HuH-7.5 (cell line): ENCODE results near the gene CCND2.
A peak's percentile ranks its signal among the peaks of the same experiment; 100 is the strongest.

Experiments used
- DNase-seq: peaks from one replicate; pipeline ENCODE4 v3.0.0; 2011; ENCODE audit warnings: low spot score

Gene CCND2

GRCh38 chr12:4289998-4290790, 16.6 kb downstream of the CCND2 start:
- no peak for DNase-seq

GRCh38 chr12:4292341-4293073, 18.9 kb downstream of the CCND2 start:
- DNase-seq = no peak

- no peak for DNase-seq
Measured at GRCh38 chr12:4293299-4293965, 19.9 kb downstream of the CCND2 start.

DNA sequence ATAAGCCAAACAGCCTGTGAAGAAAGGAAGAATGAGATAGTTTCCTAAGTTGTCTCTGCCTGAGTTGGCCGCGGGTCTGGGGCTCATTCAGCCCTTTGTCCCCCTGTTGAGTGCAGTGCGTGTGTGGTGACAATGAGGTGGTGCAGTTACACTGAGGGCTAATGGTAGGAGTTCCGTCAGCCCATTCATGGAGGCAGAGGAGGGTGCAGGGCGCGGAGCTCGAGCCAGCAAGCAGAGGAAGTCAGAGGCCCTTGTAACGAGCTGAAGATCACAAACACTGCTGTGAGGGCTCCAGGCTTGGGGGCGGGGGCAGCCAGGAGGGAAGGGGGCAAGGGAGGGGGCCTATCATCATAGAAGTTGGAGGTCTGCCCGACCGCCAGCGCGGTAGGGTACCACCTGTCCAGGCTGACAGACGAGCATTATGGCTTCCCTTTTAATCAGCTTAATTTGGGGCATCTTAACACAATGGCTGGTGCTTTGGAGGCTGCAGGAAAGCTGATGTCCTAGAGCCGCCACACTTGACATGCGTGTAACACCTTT, 20.5 kb downstream of the CCND2 start:
- DNase-seq = no peak

DNA sequence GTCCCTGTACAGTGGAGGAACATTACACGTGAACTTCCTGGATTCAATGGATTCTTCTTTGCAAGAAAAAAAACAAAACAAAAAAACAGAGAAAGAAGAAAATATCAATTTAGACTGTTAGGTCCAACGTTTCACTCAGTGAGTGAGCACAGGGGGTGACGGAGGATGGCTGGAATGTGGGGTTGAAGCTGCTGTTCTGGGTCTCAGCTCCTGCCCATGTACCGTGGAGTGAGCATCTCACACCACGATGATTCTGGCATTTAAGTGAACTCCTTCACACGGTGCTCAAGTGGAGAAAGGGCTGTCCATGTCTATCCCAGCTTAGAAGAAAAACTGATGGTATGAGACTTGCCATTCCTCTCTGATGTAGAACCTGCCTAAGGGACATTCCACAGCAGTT, 23.2 kb downstream of the CCND2 start:
- DNase-seq = no peak

DNA sequence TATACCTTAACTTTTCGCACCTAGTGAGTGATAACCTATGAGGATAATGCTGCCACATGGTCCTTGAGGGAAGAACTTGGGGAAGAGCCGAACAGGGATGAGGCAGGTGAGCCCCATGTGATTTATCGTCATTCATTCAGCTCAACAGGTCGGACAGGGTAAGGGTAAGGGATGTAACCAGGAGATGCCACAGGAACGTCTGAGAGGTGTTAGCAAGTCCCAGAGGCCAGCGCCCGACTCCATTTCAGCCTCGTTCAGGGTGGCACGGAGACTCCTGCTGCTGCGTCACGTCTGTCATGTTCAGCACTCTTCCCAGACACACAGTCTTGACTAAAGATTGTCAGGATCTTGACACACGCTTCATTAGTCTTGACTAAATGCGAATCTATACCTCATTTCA, 24.1 kb downstream of the CCND2 start:
- no peak for DNase-seq

DNA sequence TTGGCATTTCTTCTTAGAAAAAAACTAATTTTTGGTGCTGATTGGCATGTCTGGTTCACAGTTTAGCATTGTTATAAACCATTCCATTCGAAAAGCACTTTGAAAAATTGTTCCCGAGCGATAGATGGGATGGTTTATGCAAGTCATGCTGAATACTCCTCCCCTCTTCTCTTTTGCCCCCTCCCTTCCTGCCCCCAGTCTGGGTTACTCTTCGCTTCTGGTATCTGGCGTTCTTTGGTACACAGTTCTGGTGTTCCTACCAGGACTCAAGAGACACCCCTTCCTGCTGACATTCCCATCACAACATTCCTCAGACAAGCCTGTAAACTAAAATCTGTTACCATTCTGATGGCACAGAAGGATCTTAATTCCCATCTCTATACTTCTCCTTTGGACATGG, 27.3 kb downstream of the CCND2 start:
- DNase-seq = no peak

DNA sequence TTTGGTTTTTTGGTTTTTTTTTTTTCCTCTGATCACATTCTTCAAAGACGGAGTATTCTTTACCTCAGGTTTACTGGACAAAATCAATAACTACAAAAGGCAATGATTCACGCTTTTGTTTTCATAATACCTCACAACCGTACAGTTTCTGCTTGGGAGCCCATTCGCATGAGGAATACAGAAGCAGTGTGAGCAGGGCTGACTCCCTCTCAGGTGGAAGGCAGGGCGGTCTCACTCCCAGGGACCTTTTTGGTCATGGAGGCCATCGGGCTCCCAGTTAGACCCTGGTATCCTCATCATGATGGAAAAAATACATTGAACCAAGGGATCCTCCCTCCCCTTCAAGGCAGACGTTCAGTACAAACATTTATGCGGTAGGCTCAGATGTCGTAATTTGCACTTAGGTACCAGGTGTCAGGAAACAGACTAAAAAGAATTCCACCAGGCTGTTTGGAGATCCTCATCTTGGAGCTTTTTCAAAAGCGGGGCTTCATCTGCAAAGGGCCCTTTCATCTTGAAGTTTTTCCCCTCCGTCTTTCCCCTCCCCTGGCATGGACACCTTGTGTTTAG, 28.5 kb downstream of the CCND2 start:
- DNase-seq = no peak

DNA sequence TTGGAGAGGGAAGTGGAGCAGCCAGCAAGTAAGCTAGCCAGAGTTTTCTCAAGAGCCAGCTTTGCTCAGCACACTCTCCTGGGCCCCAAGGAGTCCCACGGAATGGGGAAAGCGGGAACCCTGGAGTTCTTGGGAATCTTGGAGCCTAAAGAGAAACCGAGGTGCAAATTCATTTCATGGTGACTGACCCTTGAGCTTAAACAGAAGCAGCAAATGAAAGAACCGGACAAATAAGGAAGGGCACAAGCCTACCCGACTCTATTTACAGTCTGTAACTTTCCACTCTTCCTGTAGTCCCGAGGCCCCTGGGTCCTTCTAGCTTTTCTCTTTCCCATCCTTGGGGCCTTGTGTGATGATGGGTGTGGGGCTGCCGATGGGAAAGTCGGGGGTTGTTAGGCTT, 29.3 kb downstream of the CCND2 start:
- DNase-seq = no peak

DNA sequence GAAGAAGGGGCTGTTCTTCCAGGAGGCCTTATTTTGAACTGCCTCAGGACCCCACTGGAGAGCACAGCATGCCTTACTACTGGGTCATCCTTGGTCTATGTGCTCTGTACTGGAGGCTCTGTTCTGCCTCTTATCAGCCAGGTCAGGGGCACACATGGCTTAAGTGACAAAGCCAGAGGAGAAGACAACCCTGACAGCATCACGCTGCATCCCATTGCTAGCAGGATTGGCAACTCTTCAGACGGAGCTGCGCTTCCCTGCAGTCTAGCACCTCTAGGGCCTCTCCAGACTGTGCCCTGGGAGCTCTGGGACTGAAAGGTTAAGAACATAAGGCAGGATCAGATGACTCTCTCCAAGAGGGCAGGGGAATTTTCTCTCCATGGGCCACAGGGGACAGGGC, 30.2 kb downstream of the CCND2 start:
- no peak for DNase-seq

GRCh38 chr12:4307593-4308333, 34.2 kb downstream of the CCND2 start:
- peak; percentile 68 for DNase-seq

GRCh38 chr12:4308334-4308950, 34.9 kb downstream of the CCND2 start:
- no peak for DNase-seq

DNA sequence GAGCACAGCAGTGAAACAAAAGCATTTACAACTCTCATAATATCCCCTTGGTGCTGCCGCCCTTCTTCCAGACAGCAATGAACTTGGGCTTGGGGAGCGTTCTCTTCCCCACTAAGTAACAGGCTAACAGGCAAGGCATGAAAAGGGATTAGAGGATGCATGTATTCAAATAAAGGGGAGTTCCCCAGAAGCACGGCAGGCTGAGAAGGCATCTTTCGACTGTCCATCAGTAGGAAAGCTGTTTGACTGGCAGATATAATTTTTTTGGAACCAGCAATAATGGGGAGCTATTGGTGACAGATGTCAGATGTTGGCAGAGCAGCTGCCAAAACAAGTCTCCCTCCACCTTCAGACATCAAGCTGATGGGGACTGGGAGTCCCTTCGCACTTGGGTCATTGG, 38.2 kb downstream of the CCND2 start:
- no peak for DNase-seq

DNA sequence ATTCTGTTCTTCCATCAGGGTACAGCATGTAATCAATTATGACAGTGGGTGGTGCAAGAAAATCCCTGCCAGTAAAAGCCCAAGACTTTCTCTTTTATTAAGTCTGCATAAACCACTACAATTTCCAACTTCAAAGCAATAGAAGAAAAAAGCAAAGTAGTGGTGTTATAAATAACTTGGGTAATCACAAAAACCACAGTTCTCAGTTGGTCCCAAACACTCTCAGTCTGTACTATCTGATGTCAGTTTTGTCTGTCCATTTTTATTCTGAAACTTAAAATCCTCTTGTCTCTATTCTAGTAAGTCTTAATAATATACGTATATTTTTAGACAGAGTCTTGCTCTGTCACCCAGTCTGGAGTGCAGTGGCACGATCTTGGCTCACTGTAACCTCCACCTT, 38.7 kb downstream of the CCND2 start:
- no peak for DNase-seq

- DNase-seq = no peak
Measured at GRCh38 chr12:4320497-4320852, 46.9 kb downstream of the CCND2 start.

DNA sequence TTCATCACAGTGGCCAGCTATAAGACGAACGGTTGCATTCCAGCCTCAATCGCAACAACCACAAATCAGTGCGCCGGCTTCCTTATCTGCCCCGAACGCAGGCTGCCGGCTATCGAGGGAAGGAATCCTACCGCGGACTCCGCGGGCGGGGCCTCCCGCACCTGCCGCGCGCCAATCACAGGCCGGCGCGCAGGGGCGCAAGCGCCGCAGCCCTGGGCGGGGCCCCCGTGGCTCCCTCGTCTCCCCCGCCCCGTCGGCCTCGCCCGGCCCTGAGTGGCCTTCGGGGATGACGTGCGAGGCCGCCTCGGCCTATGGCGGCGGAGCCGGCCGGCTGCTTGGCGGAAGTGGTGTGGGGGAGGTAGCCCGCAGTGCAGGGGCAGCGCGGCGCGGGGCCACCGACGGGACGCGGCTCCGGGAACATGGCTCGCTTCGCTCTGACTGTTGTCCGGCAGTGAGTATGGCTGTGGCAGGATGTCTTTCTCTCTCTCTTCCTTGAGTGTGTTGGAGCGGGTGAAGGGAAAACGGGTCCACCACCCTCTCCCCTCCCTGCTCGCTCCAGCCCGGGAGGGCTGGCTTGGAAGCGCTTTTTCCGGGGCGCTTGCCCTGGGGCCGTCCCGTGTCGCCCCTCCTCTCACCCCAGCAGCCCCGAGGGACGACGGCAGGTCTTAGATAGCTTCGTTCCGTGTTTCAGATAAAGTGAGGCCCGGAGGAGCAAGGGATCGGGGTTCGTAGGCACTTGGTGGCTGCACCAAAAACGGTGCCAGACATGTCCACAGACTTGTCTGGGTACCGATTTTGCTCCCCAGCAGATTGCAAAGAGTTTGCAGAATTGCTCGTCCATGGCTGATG, 47.5 kb downstream of the CCND2 start, which contains the start of gene TIGAR:
Gene TIGAR, plus strand, starts transcription at position 361 of the 849 bp plus-strand sequence. Its CDS starts 59 bp downstream, at position 420.
- peak; percentile 94 for DNase-seq

- DNase-seq = no peak
Measured at GRCh38 chr12:4322726-4323125, 49.2 kb downstream of the CCND2 start.
